ENCODE measurements around the gene HES3. TPM values are rescaled to one million over a fixed set of nuclear protein-coding genes. Genes with fewer than 3 reads are reported as not detected.

HES3 gene
- total RNA-seq, 1 donor, result not detected

DNA sequence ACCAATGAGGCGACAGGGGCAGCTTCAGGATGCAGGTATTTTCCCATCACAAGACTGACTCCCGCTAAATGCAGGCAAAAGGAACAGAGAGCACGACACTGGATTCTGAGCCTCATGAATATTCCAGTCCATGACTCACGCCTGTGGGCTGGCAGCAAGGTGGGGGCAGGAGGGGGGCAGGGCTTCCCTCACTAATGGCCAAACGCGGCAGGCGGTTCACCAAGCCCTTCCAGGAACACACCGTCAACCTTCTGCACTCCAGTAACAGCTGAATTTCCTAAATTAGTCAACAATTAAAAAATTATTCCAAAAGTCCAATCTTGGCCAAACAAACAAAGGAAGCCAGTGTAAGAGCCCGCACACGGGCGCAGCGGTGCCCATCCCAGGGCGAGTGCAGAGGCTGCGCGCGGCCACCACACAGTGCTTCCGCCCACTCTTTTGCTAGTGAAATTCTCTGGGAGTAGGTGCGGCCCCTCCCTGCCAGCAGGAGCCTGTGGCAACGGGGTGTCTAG, 29.5 kb downstream of the HES3 start:
- H3K36me3 ChIP-seq (ENCODE audit: insufficient read depth, low read length), result no peaks in the 10 kb centered on the region
- H3K4me2 ChIP-seq (ENCODE audit: insufficient read depth, low read length), result no peak overlapping the region
- no peaks in the 10 kb centered on the region for H3K9me3 ChIP-seq (ENCODE audit: low read depth, low read length)
- peak; percentile 97 for DNase-seq (ENCODE audit: insufficient read length, low spot score, missing footprints)
- no peaks in the 10 kb centered on the region for H3K79me2 ChIP-seq (ENCODE audit: insufficient read depth, low read length)
- H3K27me3 ChIP-seq (ENCODE audit: insufficient read depth, low read length), result no peaks in the 10 kb centered on the region
- H2AFZ ChIP-seq (ENCODE audit: low read length), result no peak overlapping the region
- no peak overlapping the region for H3K4me3 ChIP-seq (ENCODE audit: insufficient read depth, low read length)
- peaks cover 6% of the 10 kb centered on the region for H4K20me1 ChIP-seq (ENCODE audit: insufficient read depth, low read length)
- H3K27ac ChIP-seq (ENCODE audit: low read depth, low read length), result peak overlapping the region; percentile 61
- TF ChIP-seq, protein P1, sequence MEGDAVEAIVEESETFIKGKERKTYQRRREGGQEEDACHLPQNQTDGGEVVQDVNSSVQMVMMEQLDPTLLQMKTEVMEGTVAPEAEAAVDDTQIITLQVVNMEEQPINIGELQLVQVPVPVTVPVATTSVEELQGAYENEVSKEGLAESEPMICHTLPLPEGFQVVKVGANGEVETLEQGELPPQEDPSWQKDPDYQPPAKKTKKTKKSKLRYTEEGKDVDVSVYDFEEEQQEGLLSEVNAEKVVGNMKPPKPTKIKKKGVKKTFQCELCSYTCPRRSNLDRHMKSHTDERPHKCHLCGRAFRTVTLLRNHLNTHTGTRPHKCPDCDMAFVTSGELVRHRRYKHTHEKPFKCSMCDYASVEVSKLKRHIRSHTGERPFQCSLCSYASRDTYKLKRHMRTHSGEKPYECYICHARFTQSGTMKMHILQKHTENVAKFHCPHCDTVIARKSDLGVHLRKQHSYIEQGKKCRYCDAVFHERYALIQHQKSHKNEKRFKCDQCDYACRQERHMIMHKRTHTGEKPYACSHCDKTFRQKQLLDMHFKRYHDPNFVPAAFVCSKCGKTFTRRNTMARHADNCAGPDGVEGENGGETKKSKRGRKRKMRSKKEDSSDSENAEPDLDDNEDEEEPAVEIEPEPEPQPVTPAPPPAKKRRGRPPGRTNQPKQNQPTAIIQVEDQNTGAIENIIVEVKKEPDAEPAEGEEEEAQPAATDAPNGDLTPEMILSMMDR (IDR thresholded peaks at IDR 0.05; ENCODE audit: extremely low read depth, low read depth, low read length), result no peak
- H3K4me1 ChIP-seq (ENCODE audit: insufficient read depth, low read length), result peaks cover 19% of the 10 kb centered on the region

DNA sequence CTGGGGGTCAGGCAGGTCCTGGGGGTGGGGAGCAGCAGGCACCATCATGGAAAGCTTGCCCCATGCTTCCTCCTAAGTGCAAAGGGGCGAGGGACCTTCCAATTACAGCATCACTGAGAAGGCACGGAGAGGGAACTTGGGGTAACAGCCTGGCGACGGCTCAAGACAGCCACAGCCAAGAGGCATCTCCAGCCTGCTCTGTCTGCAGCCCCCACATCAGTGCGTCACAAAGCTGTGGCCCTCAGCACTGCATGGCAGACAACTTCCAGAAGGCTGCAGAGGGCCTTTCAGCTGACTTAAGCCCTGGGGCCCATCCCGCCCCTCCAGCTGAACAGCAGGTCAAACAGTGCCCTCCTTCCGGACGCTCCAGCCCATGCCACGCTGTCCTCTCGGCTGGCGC, 30.1 kb downstream of the HES3 start:
- no peak overlapping the region for H2AFZ ChIP-seq (ENCODE audit: low read length)

GRCh38 chr1:6274622-6275139, 30.7 kb downstream of the HES3 start:
- no peaks in the 10 kb centered on the region for H3K27me3 ChIP-seq (ENCODE audit: insufficient read depth, low read length)
- peaks cover 19% of the 10 kb centered on the region for H3K4me1 ChIP-seq (ENCODE audit: insufficient read depth, low read length)
- no peak overlapping the region for H3K4me2 ChIP-seq (ENCODE audit: insufficient read depth, low read length)
- H3K27ac ChIP-seq (ENCODE audit: low read depth, low read length), result no peak overlapping the region
- H3K9me3 ChIP-seq (ENCODE audit: low read depth, low read length), result no peaks in the 10 kb centered on the region
- H2AFZ ChIP-seq (ENCODE audit: low read length), result no peak overlapping the region
- no peaks in the 10 kb centered on the region for H3K79me2 ChIP-seq (ENCODE audit: insufficient read depth, low read length)
- TF ChIP-seq, protein P1 (IDR thresholded peaks at IDR 0.05; ENCODE audit: extremely low read depth, low read depth, low read length), result no peak
- peaks cover 6% of the 10 kb centered on the region for H4K20me1 ChIP-seq (ENCODE audit: insufficient read depth, low read length)
- H3K36me3 ChIP-seq (ENCODE audit: insufficient read depth, low read length), result no peaks in the 10 kb centered on the region
- no peak for DNase-seq (ENCODE audit: insufficient read length, low spot score, missing footprints)
- no peak overlapping the region for H3K4me3 ChIP-seq (ENCODE audit: insufficient read depth, low read length)

More for the DNA sequence above, 30.1 kb downstream of the HES3 start:
- no peaks in the 10 kb centered on the region for H3K9me3 ChIP-seq (ENCODE audit: low read depth, low read length)
- H3K27ac ChIP-seq (ENCODE audit: low read depth, low read length), result no peak overlapping the region
- H3K27me3 ChIP-seq (ENCODE audit: insufficient read depth, low read length), result no peaks in the 10 kb centered on the region
- H3K36me3 ChIP-seq (ENCODE audit: insufficient read depth, low read length), result no peaks in the 10 kb centered on the region
- H3K79me2 ChIP-seq (ENCODE audit: insufficient read depth, low read length), result no peaks in the 10 kb centered on the region
- no peak overlapping the region for H3K4me2 ChIP-seq (ENCODE audit: insufficient read depth, low read length)
- TF ChIP-seq, protein P1 (IDR thresholded peaks at IDR 0.05; ENCODE audit: extremely low read depth, low read depth, low read length), result no peak
- H3K4me3 ChIP-seq (ENCODE audit: insufficient read depth, low read length), result no peak overlapping the region
- peaks cover 19% of the 10 kb centered on the region for H3K4me1 ChIP-seq (ENCODE audit: insufficient read depth, low read length)
- peaks cover 6% of the 10 kb centered on the region for H4K20me1 ChIP-seq (ENCODE audit: insufficient read depth, low read length)
- DNase-seq (ENCODE audit: insufficient read length, low spot score, missing footprints), result no peak

GRCh38 chr1:6275826-6276782, 32.1 kb downstream of the HES3 start:
- Histone ChIP-seq H4K20me1 (ENCODE audit: insufficient read depth, low read length) (peaks cover 6% of the 10 kb centered on the region), H3K4me2 (ENCODE audit: insufficient read depth, low read length) (peak overlapping the region; percentile 74), H3K4me3 (ENCODE audit: insufficient read depth, low read length) (peak overlapping the region; percentile 53), H3K27me3 (ENCODE audit: insufficient read depth, low read length) (no peaks in the 10 kb centered on the region), H3K36me3 (ENCODE audit: insufficient read depth, low read length) (no peaks in the 10 kb centered on the region), H2AFZ (ENCODE audit: low read length) (peak overlapping the region; percentile 89), H3K9me3 (ENCODE audit: low read depth, low read length) (no peaks in the 10 kb centered on the region), H3K79me2 (ENCODE audit: insufficient read depth, low read length) (no peaks in the 10 kb centered on the region), H3K27ac (ENCODE audit: low read depth, low read length) (peak overlapping the region; percentile 77), H3K4me1 (ENCODE audit: insufficient read depth, low read length) (peaks cover 19% of the 10 kb centered on the region)
- TF ChIP-seq, protein P1 (IDR thresholded peaks at IDR 0.05; ENCODE audit: extremely low read depth, low read depth, low read length), result no peak
- peak; percentile 99 for DNase-seq (ENCODE audit: insufficient read length, low spot score, missing footprints)
